Liver (tissue), 9 donors: Measurements from ENCODE around the gene RELB. TPM values are rescaled to one million over a fixed set of nuclear protein-coding genes. Genes with fewer than 3 reads are reported as not detected.
A peak's percentile ranks its signal among the peaks of the same experiment; 100 is the strongest.

Experiments used
- DNase-seq: peaks from one replicate; pipeline ENCODE4 v3.0.0-alpha.2; 2017; ENCODE audit warnings: low spot score
- H3K27ac ChIP-seq, 2 donors: one replicate each; pipeline ENCODE4 v1.7.0; 2013; ENCODE audit warnings: inconsistent platforms in 2 of 2, low read length in 2 of 2, control low read depth in 1 of 2, low read depth in 1 of 2, mild to moderate bottlenecking in 1 of 2
- H3K27me3 ChIP-seq, 4 donors: one replicate each; pipeline versions ENCODE4 v1.6.1 to v1.7.0; 2013; ENCODE audit warnings: low read length in 3 of 4, inconsistent platforms in 1 of 4, mild to moderate bottlenecking in 1 of 4, moderate library complexity in 1 of 4; ENCODE audit not compliant: control insufficient read depth in 4 of 4, insufficient read depth in 4 of 4
- H3K36me3 ChIP-seq, 4 donors: one replicate each; pipeline versions ENCODE4 v1.6.1 to v1.7.0; 2013; ENCODE audit warnings: low read length in 3 of 4, mild to moderate bottlenecking in 3 of 4, low read depth in 1 of 4, moderate library complexity in 1 of 4; ENCODE audit not compliant: control insufficient read depth in 4 of 4, insufficient read depth in 3 of 4
- H3K4me1 ChIP-seq, 4 donors: one replicate each; pipeline versions ENCODE4 v1.6.1 to v1.7.0; 2013; ENCODE audit warnings: low read length in 3 of 4, mild to moderate bottlenecking in 3 of 4, moderate library complexity in 1 of 4; ENCODE audit not compliant: control insufficient read depth in 4 of 4, insufficient read depth in 4 of 4
- H3K4me3 ChIP-seq, 3 donors: one replicate each; pipeline versions ENCODE4 v1.6.1 to v1.7.0; 2013; ENCODE audit warnings: low read length in 3 of 3, control low read depth in 1 of 3, low read depth in 1 of 3, mild to moderate bottlenecking in 1 of 3
- H3K9ac ChIP-seq, 2 donors: one replicate each; pipeline ENCODE4 v1.7.0; 2013; ENCODE audit warnings: low read length in 2 of 2, mild to moderate bottlenecking in 2 of 2, moderate library complexity in 2 of 2, control low read depth in 1 of 2, low read depth in 1 of 2
- H3K9me3 ChIP-seq, 4 donors: one replicate each; pipeline versions ENCODE4 v1.6.1 to v1.7.0; 2013; ENCODE audit warnings: low read length in 3 of 4; ENCODE audit not compliant: control insufficient read depth in 4 of 4
- ATF3 ChIP-seq: IDR thresholded peaks from 2 replicates; pipeline ENCODE4 v1.6.1; 2016; ENCODE audit warnings: antibody characterized with exemption
- CTCF ChIP-seq: fragments of 150-350 bp; IDR thresholded peaks from 2 replicates; pipeline ENCODE4 v1.5.1; 2017; ENCODE audit warnings: improper control_type of control experiment, low read depth, low read length; ENCODE audit not compliant: missing input control
- FOXA1 ChIP-seq: IDR thresholded peaks from 2 replicates; pipeline ENCODE4 v1.6.1; 2016; ENCODE audit warnings: antibody characterized with exemption
- GABPA ChIP-seq, 2 donors: IDR thresholded peaks in 1 of 2; conservative IDR thresholded peaks in 1 of 2; 2 replicates each; pipeline ENCODE4 v1.6.1; 2016; ENCODE audit warnings: antibody characterized with exemption in 2 of 2, mild to moderate bottlenecking in 1 of 2, moderate library complexity in 1 of 2
- HNF4A ChIP-seq, 2 donors: conservative IDR thresholded peaks; 2 replicates each; pipeline ENCODE4 v1.6.1; 2016; ENCODE audit warnings: antibody characterized with exemption in 2 of 2, mild to moderate bottlenecking in 2 of 2
- HNF4G ChIP-seq: IDR thresholded peaks from 2 replicates; pipeline ENCODE4 v1.6.1; 2016; ENCODE audit warnings: antibody characterized with exemption
- JUND ChIP-seq, 2 donors: IDR thresholded peaks; 2 replicates each; pipeline ENCODE4 v1.6.1; 2016; ENCODE audit warnings: antibody characterized with exemption in 2 of 2
- NR2F2 ChIP-seq: IDR thresholded peaks from 2 replicates; pipeline ENCODE4 v1.6.1; 2016; ENCODE audit warnings: antibody characterized with exemption
- REST ChIP-seq: IDR thresholded peaks from 2 replicates; pipeline ENCODE4 v1.6.1; 2016; ENCODE audit warnings: antibody characterized with exemption, mild to moderate bottlenecking
- RXRA ChIP-seq, 2 donors: IDR thresholded peaks; 2 replicates each; pipeline ENCODE4 v1.6.1; 2017 to 2018; ENCODE audit warnings: antibody characterized with exemption in 2 of 2, mild to moderate bottlenecking in 1 of 2
- SP1 ChIP-seq: IDR thresholded peaks from 2 replicates; pipeline ENCODE4 v1.6.1; 2018; ENCODE audit warnings: antibody characterized with exemption, mild to moderate bottlenecking
- TAF1 ChIP-seq: conservative IDR thresholded peaks from 2 replicates; pipeline ENCODE4 v1.6.1; 2016; ENCODE audit warnings: antibody characterized with exemption, mild to moderate bottlenecking
- YY1 ChIP-seq: IDR thresholded peaks from 2 replicates; pipeline ENCODE4 v1.6.1; 2016; ENCODE audit warnings: antibody characterized with exemption, mild to moderate bottlenecking
- ZBTB33 ChIP-seq: IDR thresholded peaks from 2 replicates; pipeline ENCODE4 v1.6.1; 2016; ENCODE audit warnings: antibody characterized with exemption
- WGBS: extraction: QIAGEN DNeasy Blood & Tissue Kit; methylation state at CpG from one replicate; pipeline ENCODE4 v1.1.7; 2013; 5-methylcytosine and 5-hydroxymethylcytosine counted together
- polyA plus RNA-seq, 2 donors: library from polyadenylated mRNA; stranded (reverse) in 1 of 2; unstranded in 1 of 2; fragments of 200-250 nt in 1 of 2; fragments of >200 nt in 1 of 2; fragmentation: Nextera tagmentation in 1 of 2; extraction: Ambion mirVana in 1 of 2; gene quantifications; one replicate each; pipeline versions ENCODE4 v1.2.1 to v1.2.3, GENCODE V29; 2013 to 2015
- total RNA-seq, 2 donors: library from RNA; depleted of rRNA; stranded (reverse); fragments of >200 nt; gene quantifications; one replicate each; pipeline ENCODE4 v1.2.3, GENCODE V29; 2014
- donor health status: healthy.
- donor health status: healthy.
- donor health status: healthy.
- donor health status: healthy.
- donor health status: healthy.

Gene RELB
- total and polyA plus RNA-seq, 4 donors: 1.4 to 4.9 (median 2.6) TPM

GRCh38 chr19:45076029-45076850 is 75.0 kb downstream of the RELB start, which contains the start of gene ZNF296:
TSS of gene ZNF296 (minus strand) at chr19:45076478. CDS start at chr19:45076373, 105 bp downstream.
- Histone ChIP-seq H3K4me1 (peaks cover 6 to 28% (median 19%) of the 10 kb centered on the region in 4 donors), H3K36me3 (peaks cover 0 to 3% (median under 1%) of the 10 kb centered on the region in 4 donors), H3K9ac (no peak within 1 kb of the TSS), H3K4me3 (peak within 1 kb of the TSS in 2 of 3 donors; percentile 43 to 53), H3K27ac (peak within 1 kb of the TSS; percentile 46 to 49), H3K27me3 (no peaks in the 10 kb centered on the region), H3K9me3 (no peaks in the 10 kb centered on the region)
- 5% methylated on average over 81 of the region's 81 CpGs for WGBS
- DNase-seq: peak; percentile 83
- peak; percentile 31 to 45 for TF ChIP-seq RXRA (IDR thresholded peaks at IDR 0.05)
- TF ChIP-seq GABPA (IDR thresholded peaks at IDR 0.05 in 1 of 2, conservative IDR thresholded peaks at IDR 0.05 in 1 of 2): no peak

- H3K9ac ChIP-seq: no peak overlapping the region
- H3K36me3 ChIP-seq: peaks cover 0 to 4% (median 4%) of the 10 kb centered on the region in 4 donors
- H3K4me1 ChIP-seq: peaks cover 6 to 28% (median 19%) of the 10 kb centered on the region in 4 donors
- H3K4me3 ChIP-seq: no peak overlapping the region
- no peaks in the 10 kb centered on the region for H3K9me3 ChIP-seq
- H3K27ac ChIP-seq: no peak overlapping the region
- no peaks in the 10 kb centered on the region for H3K27me3 ChIP-seq
- 81% methylated on average over 15 of the region's 15 CpGs for WGBS
- TF ChIP-seq GABPA (IDR thresholded peaks at IDR 0.05 in 1 of 2, conservative IDR thresholded peaks at IDR 0.05 in 1 of 2) (no peak), TAF1 (no peak), RXRA (IDR thresholded peaks at IDR 0.05) (no peak), REST (no peak), FOXA1 (no peak), HNF4G (no peak), ATF3 (no peak), JUND (IDR thresholded peaks at IDR 0.05) (no peak), YY1 (no peak), CTCF (no peak), HNF4A (conservative IDR thresholded peaks at IDR 0.05) (no peak), NR2F2 (no peak), ZBTB33 (no peak), SP1 (no peak)
- DNase-seq: no peak
Measured at GRCh38 chr19:45076851-45077730, 75.8 kb downstream of the RELB start.
